ENCODE measurements around the gene PRKG1.

Gene PRKG1

GRCh38 chr10:51877636-51878035 is 803.3 kb downstream of the PRKG1 start:
- TF ChIP-seq ZFX (IDR thresholded peaks at IDR 0.05; ENCODE audit: borderline replicate concordance) = no peak
- no peak for TF ChIP-seq CTCF (IDR thresholded peaks at IDR 0.05)

GRCh38 chr10:51878695-51879094 is 804.4 kb downstream of the PRKG1 start:
- TF ChIP-seq ZFX (IDR thresholded peaks at IDR 0.05; ENCODE audit: borderline replicate concordance) = no peak
- TF ChIP-seq CTCF (IDR thresholded peaks at IDR 0.05) = no peak
- no peak overlapping the region for H3K27ac ChIP-seq

More at GRCh38 chr10:51877636-51878035, 803.3 kb downstream of the PRKG1 start:
- H3K27ac ChIP-seq = no peak overlapping the region

GRCh38 chr10:51879238-51879637 is 805.0 kb downstream of the PRKG1 start:
- H3K27ac ChIP-seq = no peak overlapping the region
- TF ChIP-seq CTCF (IDR thresholded peaks at IDR 0.05) = no peak
- no peak for TF ChIP-seq ZFX (IDR thresholded peaks at IDR 0.05; ENCODE audit: borderline replicate concordance)

GRCh38 chr10:51881213-51881612 is 806.9 kb downstream of the PRKG1 start:
- TF ChIP-seq CTCF (IDR thresholded peaks at IDR 0.05) (no peak), ZFX (IDR thresholded peaks at IDR 0.05; ENCODE audit: borderline replicate concordance) (no peak)

GRCh38 chr10:51886438-51887068 is 812.3 kb downstream of the PRKG1 start:
- TF ChIP-seq ZFX (IDR thresholded peaks at IDR 0.05; ENCODE audit: borderline replicate concordance) (no peak), CTCF (IDR thresholded peaks at IDR 0.05) (no peak)
- no peak overlapping the region for H3K27ac ChIP-seq

More at GRCh38 chr10:51881213-51881612, 806.9 kb downstream of the PRKG1 start:
- H3K27ac ChIP-seq = no peak overlapping the region

GRCh38 chr10:51888263-51888662 is 814.0 kb downstream of the PRKG1 start:
- no peak for TF ChIP-seq ZFX (IDR thresholded peaks at IDR 0.05; ENCODE audit: borderline replicate concordance)
- TF ChIP-seq CTCF (IDR thresholded peaks at IDR 0.05) = no peak
- no peak overlapping the region for H3K27ac ChIP-seq

- TF ChIP-seq CTCF (IDR thresholded peaks at IDR 0.05) (no peak), ZFX (IDR thresholded peaks at IDR 0.05; ENCODE audit: borderline replicate concordance) (no peak)
- H3K27ac ChIP-seq = no peak overlapping the region
Observed at GRCh38 chr10:51892313-51892712, 818.0 kb downstream of the PRKG1 start.
